OCI-LY1 (cell line): Measurements from ENCODE around the gene UBIAD1.

ENCODE experiments used
- H2AFZ ChIP-seq: fragments of 200-600 bp; sonication (generic), shearing (Covaris generic); 2 replicates; pipeline ENCODE4 v1.6.0; 2014; ENCODE audit warnings: antibody characterized with exemption, mild to moderate bottlenecking, low read length
- H3F3A ChIP-seq: fragments of 200-600 bp; sonication (generic), shearing (Covaris generic); 2 replicates; pipeline ENCODE4 v1.6.0; 2014; ENCODE audit warnings: mild to moderate bottlenecking, antibody characterized with exemption, low read length, moderate library complexity; ENCODE audit not compliant: insufficient read depth
- H3K27ac ChIP-seq: fragments of 200-600 bp; sonication (generic); 2 replicates; pipeline ENCODE4 v1.5.1; 2014; ENCODE audit warnings: low read length, mixed run types, mild to moderate bottlenecking, low read depth; ENCODE audit not compliant: poor library complexity, severe bottlenecking
- H3K27me3 ChIP-seq: fragments of 200-600 bp; sonication (generic); 2 replicates; pipeline ENCODE4 v1.6.0; 2014; ENCODE audit warnings: antibody characterized with exemption, mild to moderate bottlenecking, low read length, moderate library complexity; ENCODE audit not compliant: insufficient read depth
- H3K36me3 ChIP-seq: fragments of 200-600 bp; sonication (generic); 2 replicates; pipeline ENCODE4 v1.6.1; 2014; ENCODE audit warnings: mild to moderate bottlenecking, antibody characterized with exemption, low read length, moderate library complexity, mixed read lengths; ENCODE audit not compliant: insufficient read depth
- H3K4me1 ChIP-seq: fragments of 200-600 bp; sonication (generic); 2 replicates; pipeline ENCODE4 v1.5.1; 2014; ENCODE audit warnings: mild to moderate bottlenecking, low read length, moderate library complexity; ENCODE audit not compliant: insufficient read depth, severe bottlenecking
- H3K4me2 ChIP-seq: fragments of 200-600 bp; sonication (generic), shearing (Covaris generic); 2 replicates; pipeline ENCODE4 v1.6.1; 2014; ENCODE audit warnings: low read length
- H3K4me3 ChIP-seq: fragments of 200-600 bp; sonication (generic); 2 replicates; pipeline ENCODE4 v1.5.1; 2014; ENCODE audit warnings: low read length, low read depth, mild to moderate bottlenecking, mixed read lengths; ENCODE audit not compliant: poor library complexity, severe bottlenecking
- H3K79me2 ChIP-seq: fragments of 200-600 bp; shearing (Covaris generic); 2 replicates; pipeline ENCODE4 v1.6.1; 2016; ENCODE audit warnings: mixed run types, low read length, mixed read lengths; ENCODE audit not compliant: insufficient read depth
- H3K9ac ChIP-seq: fragments of 200-600 bp; sonication (generic), shearing (Covaris generic); 2 replicates; pipeline ENCODE4 v1.6.1; 2014; ENCODE audit warnings: mild to moderate bottlenecking, low read length, mixed read lengths
- H3K9me2 ChIP-seq: fragments of 200-600 bp; sonication (generic), shearing (Covaris generic); 2 replicates; pipeline ENCODE4 v1.6.1; 2014; ENCODE audit warnings: low read depth, mild to moderate bottlenecking, low read length, mixed read lengths
- H3K9me3 ChIP-seq: fragments of 200-600 bp; shearing (Covaris generic); 2 replicates; pipeline ENCODE4 v1.6.1; 2014; ENCODE audit warnings: low read length, mixed read lengths
- H4K20me1 ChIP-seq: fragments of 200-600 bp; sonication (generic), shearing (Covaris generic); 2 replicates; pipeline ENCODE4 v1.6.0; 2016; ENCODE audit warnings: mild to moderate bottlenecking, low read length; ENCODE audit not compliant: insufficient read depth
- EZH2 ChIP-seq: fragments of 200-600 bp; sonication (generic), shearing (Covaris generic); IDR thresholded peaks from 2 replicates; pipeline ENCODE4 v1.8.0; 2017; ENCODE audit warnings: borderline replicate concordance, mixed run types, mild to moderate bottlenecking, antibody characterized with exemption, low read length, moderate library complexity, mixed read lengths
- TF ChIP-seq, protein P1 (sequence below): fragments of 200-600 bp; sonication (generic), shearing (Covaris generic); IDR thresholded peaks from 2 replicates; pipeline ENCODE4 v1.5.1; 2017; ENCODE audit warnings: mild to moderate bottlenecking, antibody characterized with exemption, low read length, moderate library complexity, mixed read lengths

The UBIAD1 gene

DNA sequence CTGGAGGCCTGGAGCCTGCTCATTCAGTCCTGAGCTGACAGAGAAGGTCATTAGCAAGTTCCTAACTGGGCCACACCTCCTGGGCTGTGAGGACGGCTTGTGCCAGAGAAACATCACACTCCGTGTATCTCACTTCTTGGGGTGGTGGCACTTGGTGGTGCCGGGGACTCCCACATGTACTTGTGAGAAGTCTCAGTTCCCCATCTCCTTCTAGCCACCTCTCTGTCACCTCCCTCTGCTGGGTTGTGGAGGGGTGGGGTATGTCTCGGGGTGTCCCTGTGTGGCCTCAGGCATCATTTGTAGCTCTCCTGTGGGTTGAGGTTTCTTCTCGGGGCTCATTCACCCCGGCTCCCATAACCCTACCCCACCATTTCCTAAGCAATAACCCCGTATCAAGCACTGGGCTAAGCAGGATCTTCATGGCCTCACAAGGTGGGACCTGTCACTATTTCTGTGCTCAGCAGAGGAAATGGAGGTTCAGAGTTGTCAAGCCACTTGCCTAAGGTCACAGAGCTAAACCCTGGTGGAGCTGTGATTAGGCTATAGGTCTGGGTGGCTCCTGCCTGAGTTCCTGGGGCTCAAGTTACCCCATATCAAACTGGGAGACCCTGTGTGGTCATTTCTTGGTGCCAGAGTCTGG lies 62.5 kb downstream of the UBIAD1 start:
- peaks cover 8% of the 10 kb centered on the region; the same call in 1 of the 2 replicates for H3K27me3 ChIP-seq
- TF ChIP-seq EZH2, result no peak
- TF ChIP-seq, protein P1, sequence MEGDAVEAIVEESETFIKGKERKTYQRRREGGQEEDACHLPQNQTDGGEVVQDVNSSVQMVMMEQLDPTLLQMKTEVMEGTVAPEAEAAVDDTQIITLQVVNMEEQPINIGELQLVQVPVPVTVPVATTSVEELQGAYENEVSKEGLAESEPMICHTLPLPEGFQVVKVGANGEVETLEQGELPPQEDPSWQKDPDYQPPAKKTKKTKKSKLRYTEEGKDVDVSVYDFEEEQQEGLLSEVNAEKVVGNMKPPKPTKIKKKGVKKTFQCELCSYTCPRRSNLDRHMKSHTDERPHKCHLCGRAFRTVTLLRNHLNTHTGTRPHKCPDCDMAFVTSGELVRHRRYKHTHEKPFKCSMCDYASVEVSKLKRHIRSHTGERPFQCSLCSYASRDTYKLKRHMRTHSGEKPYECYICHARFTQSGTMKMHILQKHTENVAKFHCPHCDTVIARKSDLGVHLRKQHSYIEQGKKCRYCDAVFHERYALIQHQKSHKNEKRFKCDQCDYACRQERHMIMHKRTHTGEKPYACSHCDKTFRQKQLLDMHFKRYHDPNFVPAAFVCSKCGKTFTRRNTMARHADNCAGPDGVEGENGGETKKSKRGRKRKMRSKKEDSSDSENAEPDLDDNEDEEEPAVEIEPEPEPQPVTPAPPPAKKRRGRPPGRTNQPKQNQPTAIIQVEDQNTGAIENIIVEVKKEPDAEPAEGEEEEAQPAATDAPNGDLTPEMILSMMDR, result no peak
- H3K79me2 ChIP-seq, result no peaks in the 10 kb centered on the region
- no peaks in the 10 kb centered on the region for H3K9me2 ChIP-seq
- H3K4me3 ChIP-seq, result no peak overlapping the region
- H3K4me1 ChIP-seq, result no peaks in the 10 kb centered on the region
- H3K27ac ChIP-seq, result no peak overlapping the region
- H3K9ac ChIP-seq, result no peak overlapping the region
- H3K4me2 ChIP-seq, result no peak overlapping the region
- H2AFZ ChIP-seq, result no peak overlapping the region
- H4K20me1 ChIP-seq, result no peaks in the 10 kb centered on the region
- no peaks in the 10 kb centered on the region for H3K9me3 ChIP-seq
- H3K36me3 ChIP-seq, result no peaks in the 10 kb centered on the region
- H3F3A ChIP-seq, result no peaks in the 10 kb centered on the region

- Histone ChIP-seq H3K36me3 (no peaks in the 10 kb centered on the region), H3K9me2 (no peaks in the 10 kb centered on the region), H3K79me2 (no peaks in the 10 kb centered on the region), H3K4me1 (no peaks in the 10 kb centered on the region), H3K27ac (no peak overlapping the region), H3F3A (no peaks in the 10 kb centered on the region), H3K4me2 (no peak overlapping the region), H3K9ac (no peak overlapping the region), H3K4me3 (no peak overlapping the region), H2AFZ (no peak overlapping the region), H3K27me3 (peaks cover 8% of the 10 kb centered on the region; the same call in 1 of the 2 replicates), H4K20me1 (no peaks in the 10 kb centered on the region), H3K9me3 (no peaks in the 10 kb centered on the region)
- no peak for TF ChIP-seq EZH2
- TF ChIP-seq, protein P1, result peak; percentile 95
Measured at GRCh38 chr1:11337580-11338073, 64.6 kb downstream of the UBIAD1 start.
